Measurements from ENCODE around the gene FOCAD. TPM values are rescaled to one million over a fixed set of nuclear protein-coding genes. Genes with fewer than 3 reads are reported as not detected.

The FOCAD gene
- total RNA-seq, 1 donor from 2014 or later, result 28.7 TPM

DNA sequence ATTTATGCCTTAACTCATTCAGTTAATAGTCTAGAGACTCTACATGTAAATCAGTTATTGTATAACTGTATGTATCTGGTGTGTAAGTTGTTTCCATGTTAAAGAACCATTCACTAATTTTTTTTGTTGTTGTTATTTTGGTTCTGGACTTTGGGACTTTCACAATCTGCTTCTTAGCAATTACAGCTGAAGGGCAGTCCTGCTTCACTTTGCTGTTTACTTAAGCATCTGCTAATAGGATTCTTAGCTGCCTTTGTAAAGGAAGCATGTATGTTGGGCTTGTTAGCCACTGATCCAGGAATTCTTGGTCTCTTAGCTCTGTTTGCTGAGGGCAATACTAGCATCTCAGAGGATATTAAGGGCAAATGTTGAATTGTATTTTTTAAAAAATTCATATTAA is 97.0 kb downstream of the FOCAD start:
- no peak for DNase-seq (ENCODE audit: low spot score)
- no peaks in the 10 kb centered on the region for H3K9me3 Mint-ChIP-seq (ENCODE audit: low read depth)

GRCh38 chr9:20782289-20782688 is 98.2 kb downstream of the FOCAD start:
- Mint-ChIP-seq H3K27me3 (ENCODE audit: low read depth) (no peaks in the 10 kb centered on the region), H3K27ac (ENCODE audit: unreplicated experiment) (no peak overlapping the region), H3K9me3 (ENCODE audit: low read depth) (no peaks in the 10 kb centered on the region), H3K36me3 (ENCODE audit: low read depth) (peaks cover 6% of the 10 kb centered on the region), H3K4me3 (ENCODE audit: unreplicated experiment) (no peak overlapping the region), H3K4me1 (ENCODE audit: low read depth) (peaks cover 17% of the 10 kb centered on the region)
- TF ChIP-seq CTCF (IDR thresholded peaks at IDR 0.05), result no peak
- no peak for DNase-seq (ENCODE audit: low spot score)

More for the DNA sequence above, 97.0 kb downstream of the FOCAD start:
- Mint-ChIP-seq H3K4me3 (ENCODE audit: unreplicated experiment) (no peak overlapping the region), H3K36me3 (ENCODE audit: low read depth) (peaks cover 4% of the 10 kb centered on the region), H3K4me1 (ENCODE audit: low read depth) (peaks cover 17% of the 10 kb centered on the region), H3K27me3 (ENCODE audit: low read depth) (no peaks in the 10 kb centered on the region), H3K27ac (ENCODE audit: unreplicated experiment) (no peak overlapping the region)
- no peak for TF ChIP-seq CTCF (IDR thresholded peaks at IDR 0.05)

GRCh38 chr9:20783057-20784038 is 99.3 kb downstream of the FOCAD start:
- Mint-ChIP-seq H3K4me3 (ENCODE audit: unreplicated experiment) (no peak overlapping the region), H3K27ac (ENCODE audit: unreplicated experiment) (peak overlapping the region; percentile 68), H3K27me3 (ENCODE audit: low read depth) (no peaks in the 10 kb centered on the region), H3K36me3 (ENCODE audit: low read depth) (peaks cover 6% of the 10 kb centered on the region), H3K9me3 (ENCODE audit: low read depth) (no peaks in the 10 kb centered on the region), H3K4me1 (ENCODE audit: low read depth) (peaks cover 17% of the 10 kb centered on the region)
- no peak for TF ChIP-seq CTCF (IDR thresholded peaks at IDR 0.05)
- DNase-seq (ENCODE audit: low spot score), result no peak

DNA sequence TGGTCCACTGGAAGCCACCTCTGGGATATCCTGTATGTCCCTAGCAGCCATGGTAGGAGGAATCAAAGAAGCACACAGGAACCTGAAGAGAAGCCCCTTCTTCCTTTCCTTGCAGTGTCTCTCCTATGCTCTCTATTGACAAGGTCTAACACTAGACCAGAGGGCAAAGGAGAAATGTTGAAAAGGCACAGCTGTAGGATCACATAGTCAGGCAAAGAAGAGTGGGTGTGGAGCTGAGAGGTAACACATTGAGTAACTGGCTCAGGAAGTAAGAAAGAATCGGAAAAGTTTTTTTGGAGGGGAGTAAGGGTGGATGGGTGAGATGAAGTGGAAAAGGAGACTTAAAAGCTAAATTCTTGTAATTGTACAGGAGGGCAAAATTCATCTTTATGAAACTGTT is 100.1 kb downstream of the FOCAD start:
- H3K27ac Mint-ChIP-seq (ENCODE audit: unreplicated experiment), result no peak overlapping the region

More for the DNA sequence above, 100.1 kb downstream of the FOCAD start:
- peaks cover 22% of the 10 kb centered on the region for H3K4me1 Mint-ChIP-seq (ENCODE audit: low read depth)
- DNase-seq (ENCODE audit: low spot score), result no peak
- no peak for TF ChIP-seq CTCF (IDR thresholded peaks at IDR 0.05)
- no peaks in the 10 kb centered on the region for H3K27me3 Mint-ChIP-seq (ENCODE audit: low read depth)
- H3K9me3 Mint-ChIP-seq (ENCODE audit: low read depth), result no peaks in the 10 kb centered on the region
- peaks cover 5% of the 10 kb centered on the region for H3K36me3 Mint-ChIP-seq (ENCODE audit: low read depth)
- no peak overlapping the region for H3K4me3 Mint-ChIP-seq (ENCODE audit: unreplicated experiment)

All from chondrocyte (in vitro differentiated cells).